Activated CD8-positive, alpha-beta memory T cell treated with anti-CD3 and anti-CD28 coated beads, Interleukin-2, amount 50 U/mL, for 1 hour (primary cell): ENCODE results near the gene RNF38.
"Not testable (repeated sequence)": the region's sequence is repeated elsewhere in the genome, so short reads cannot be mapped to it uniquely, and the experiment has no call there.

Experiments
- DNase-seq: peaks from one replicate; pipeline ENCODE4 v3.0.0-alpha.2; 2020; ENCODE audit errors: extremely low read depth

The RNF38 gene

GRCh38 chr9:36399980-36400331 is at the start of gene RNF38:
Gene RNF38 (minus strand): TSS chr9:36400269. CDS start chr9:36400108, 161 bp downstream.
- DNase-seq = no peak

- DNase-seq = not testable (repeated sequence)
Measured at GRCh38 chr9:36448555-36448954, 48.5 kb upstream of the RNF38 start.

DNA sequence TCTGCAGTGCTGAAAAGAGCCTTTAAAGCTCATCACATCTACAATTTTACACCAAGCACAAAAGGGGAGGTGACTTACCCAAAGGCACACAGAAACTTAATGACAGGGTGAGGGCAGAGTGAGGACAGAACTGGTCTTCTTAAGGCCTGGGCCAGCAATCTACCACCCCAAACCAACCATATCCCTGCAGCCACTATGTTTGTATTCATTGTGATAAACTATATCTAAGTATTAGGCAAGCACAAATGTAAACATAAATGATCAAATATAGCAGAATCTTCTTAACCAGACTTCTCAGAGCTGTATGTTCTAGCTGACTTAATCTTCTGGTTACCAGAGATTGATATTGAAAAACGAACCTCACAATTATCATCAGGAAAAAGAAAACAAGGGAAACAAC is 47.9 kb upstream of the RNF38 start:
- no peak for DNase-seq

DNA sequence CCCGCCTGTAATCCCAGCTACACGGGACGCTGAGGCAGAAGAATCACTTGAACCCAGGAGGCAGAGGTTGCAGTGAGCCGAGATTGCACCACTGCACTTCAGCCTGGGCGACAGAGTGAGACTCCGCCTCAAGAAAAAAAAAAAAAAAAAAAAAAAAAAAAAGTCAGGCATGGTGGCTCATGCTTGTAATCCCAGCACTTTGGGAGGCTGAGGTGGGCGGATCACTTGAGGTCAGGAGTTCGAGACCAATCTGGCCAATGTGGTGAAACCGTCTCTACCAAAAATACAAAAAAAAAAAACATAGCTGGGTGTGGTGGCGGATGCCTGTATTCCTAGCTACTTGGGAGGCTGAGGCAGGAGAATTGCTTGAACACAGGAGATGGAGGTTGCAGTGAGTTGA is 46.6 kb upstream of the RNF38 start:
- not testable (repeated sequence) for DNase-seq

- DNase-seq = no peak
Measured at GRCh38 chr9:36445800-36446361, 45.8 kb upstream of the RNF38 start.

- no peak for DNase-seq
Measured at GRCh38 chr9:36444203-36444602, 44.1 kb upstream of the RNF38 start.

- no peak for DNase-seq
Measured at GRCh38 chr9:36443581-36443980, 43.5 kb upstream of the RNF38 start.

- no peak for DNase-seq
Measured at GRCh38 chr9:36442710-36443109, 42.6 kb upstream of the RNF38 start.

DNA sequence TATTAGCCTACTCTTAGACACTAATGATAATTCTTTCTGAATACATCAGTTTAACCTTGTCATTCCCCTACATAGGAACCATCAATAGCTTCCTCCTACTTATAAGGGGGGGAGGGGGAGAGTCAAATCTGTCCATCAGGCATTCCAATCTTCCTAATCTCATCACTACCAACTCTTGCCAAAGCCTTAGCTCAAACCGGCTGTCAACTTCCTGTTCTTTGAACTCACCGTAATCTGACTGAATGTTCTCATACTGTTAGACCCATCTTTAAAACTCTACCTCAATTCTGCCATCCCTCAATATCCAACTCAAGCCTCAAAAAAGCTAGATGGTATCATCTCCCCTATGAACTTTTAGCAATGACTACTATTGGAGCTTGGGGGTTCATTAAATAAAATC is 41.9 kb upstream of the RNF38 start:
- DNase-seq = no peak

- DNase-seq = no peak
Measured at GRCh38 chr9:36438536-36439236, 38.6 kb upstream of the RNF38 start.

DNA sequence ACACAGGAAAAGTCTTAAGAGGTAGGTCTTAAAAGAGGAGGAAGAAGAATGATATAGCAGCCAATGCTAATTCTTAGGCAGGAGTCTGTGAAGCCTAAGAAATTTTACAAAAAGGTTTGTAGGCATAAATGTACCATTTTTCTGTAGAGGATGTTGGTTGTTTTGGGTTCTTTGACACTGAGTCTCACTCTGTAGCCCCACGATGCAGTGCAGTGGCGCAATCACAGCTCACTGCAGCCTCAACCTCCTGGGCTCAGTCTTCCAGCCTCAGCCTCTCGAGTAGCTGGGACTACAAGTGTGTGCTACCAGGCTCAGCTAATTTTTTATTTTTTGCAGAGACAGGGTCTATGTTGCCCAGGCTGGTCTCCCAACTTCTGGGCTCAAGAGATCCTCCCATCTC is 37.7 kb upstream of the RNF38 start:
- DNase-seq = no peak

- DNase-seq = no peak
Measured at GRCh38 chr9:36436909-36437308, 36.8 kb upstream of the RNF38 start.

DNA sequence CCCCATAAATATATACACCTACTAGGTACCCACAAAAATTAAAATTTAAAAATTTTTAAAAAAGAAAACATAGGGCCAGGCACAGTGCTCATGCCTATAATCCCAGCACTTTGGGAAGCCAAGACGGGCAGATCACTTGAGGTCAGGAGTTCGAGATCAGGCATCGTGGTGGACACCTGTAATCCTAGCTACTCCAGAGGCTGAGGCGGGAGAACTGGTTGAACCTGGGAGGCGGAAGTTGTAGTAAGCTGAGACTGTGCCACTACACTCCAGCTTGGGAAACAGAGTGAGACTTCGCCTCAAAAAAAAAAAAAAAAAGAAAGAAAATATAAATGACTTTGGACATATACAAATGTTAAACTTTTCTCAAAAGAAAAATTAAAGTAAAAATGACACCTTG is 33.3 kb upstream of the RNF38 start:
- DNase-seq = no peak

DNA sequence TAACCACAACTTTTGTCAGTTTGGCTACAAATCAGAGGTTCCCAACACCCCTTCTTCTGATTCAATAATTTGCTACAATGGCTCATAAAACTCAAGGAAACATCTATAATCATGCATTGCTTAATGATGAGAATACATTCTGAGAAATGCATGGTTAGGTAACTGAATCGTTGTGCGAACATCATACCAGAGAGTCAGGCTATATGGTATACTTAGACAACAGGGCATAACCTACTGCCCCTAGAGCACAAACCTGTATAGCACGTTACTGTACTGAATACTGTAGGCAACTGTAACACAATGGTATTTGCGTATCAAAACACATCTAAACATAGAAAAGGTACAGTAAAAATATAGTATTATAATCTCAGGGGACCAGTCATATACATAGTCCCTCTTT is 31.0 kb upstream of the RNF38 start:
- no peak for DNase-seq

GRCh38 chr9:36426945-36427344 is 26.9 kb upstream of the RNF38 start:
- no peak for DNase-seq

DNA sequence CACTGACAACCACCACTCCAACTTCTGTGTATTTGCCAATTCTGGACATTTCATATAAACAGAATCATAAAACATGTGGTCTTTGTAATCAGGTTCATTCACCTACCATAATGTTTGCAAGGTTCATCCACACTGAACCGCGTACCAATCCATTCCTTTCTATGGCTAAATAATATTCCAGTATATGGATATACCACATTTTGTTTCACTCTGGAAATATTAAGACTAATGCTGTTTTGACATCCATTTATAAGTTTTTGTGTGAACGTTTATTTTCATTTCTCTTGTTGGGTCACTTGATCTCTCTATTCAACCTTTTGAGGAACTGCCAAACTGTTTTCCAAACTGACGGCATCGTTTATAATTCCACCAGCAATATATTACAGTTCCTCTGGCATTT is 26.3 kb upstream of the RNF38 start:
- DNase-seq = no peak

DNA sequence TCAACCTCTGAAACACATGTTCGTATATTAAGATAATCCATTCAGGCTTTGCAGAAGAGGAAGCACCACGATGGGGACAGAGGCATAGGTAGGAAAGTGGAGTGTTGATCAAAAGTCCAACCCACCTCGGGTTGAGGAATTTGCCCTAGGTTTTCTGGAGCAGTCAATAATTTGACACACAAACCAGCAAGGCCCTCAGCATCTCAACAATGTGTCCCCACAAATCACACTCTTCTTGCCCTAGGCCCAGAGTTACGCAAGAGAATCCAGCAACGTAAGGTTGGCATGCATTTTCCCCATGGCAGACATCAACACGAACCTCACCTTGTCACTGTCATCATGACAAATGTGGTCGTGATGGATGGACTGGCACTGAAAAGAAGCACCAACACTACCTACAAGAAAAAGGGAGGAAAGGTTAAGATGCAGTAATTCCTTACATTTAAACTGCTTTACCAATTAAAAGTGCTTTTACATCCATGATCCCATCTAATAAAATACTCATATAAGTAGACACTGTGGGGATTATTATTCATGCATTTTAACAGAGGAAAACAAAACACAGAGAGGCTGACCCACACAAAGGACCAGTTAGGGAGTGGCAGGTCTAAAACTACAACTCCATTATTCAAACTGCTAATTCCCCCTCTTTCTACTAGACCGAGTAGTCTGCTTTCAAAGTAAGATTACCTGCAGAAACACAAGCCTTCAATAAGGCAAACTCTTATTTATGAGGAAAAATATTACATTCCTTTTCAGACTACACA is 24.4 kb upstream of the RNF38 start:
- no peak for DNase-seq

DNA sequence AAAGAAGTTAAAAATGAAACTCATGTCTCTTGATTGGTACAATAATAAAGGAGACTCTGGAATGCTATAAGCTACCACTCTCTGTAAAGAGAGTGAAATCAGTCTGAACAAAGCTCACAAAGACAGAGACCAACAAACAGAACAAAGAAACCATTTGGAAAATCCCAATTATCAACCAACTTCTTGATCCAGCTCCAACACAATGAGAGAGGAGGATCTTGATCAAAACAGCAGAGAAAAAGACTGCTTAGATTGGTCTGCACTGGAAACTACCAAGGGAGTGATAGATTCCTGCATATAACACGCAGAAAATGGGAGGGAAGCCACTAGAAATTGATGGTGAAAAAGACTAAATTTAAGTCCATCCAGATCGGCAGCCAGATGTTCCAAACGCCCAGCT is 23.1 kb upstream of the RNF38 start:
- no peak for DNase-seq

DNA sequence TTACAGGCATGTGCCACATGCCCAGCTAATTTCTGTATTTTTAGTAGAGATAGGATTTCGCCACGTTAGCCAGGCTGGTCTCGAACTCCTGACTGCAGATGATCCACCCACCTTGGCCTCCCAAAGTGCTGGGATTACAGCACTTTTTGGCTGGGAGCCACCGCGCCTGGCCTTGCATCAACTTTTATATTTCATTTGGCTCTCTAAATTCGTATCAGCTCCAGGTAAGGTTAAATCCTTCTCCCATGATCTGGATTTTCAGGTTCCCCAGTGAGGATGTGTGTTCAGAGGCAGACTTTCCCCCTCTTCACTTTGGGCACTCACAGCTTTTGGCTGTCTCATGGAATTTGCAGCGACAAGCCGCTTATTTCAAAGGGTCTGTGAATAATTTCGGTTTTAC is 16.8 kb upstream of the RNF38 start:
- no peak for DNase-seq

GRCh38 chr9:36415822-36416525 is 15.9 kb upstream of the RNF38 start:
- DNase-seq = no peak

DNA sequence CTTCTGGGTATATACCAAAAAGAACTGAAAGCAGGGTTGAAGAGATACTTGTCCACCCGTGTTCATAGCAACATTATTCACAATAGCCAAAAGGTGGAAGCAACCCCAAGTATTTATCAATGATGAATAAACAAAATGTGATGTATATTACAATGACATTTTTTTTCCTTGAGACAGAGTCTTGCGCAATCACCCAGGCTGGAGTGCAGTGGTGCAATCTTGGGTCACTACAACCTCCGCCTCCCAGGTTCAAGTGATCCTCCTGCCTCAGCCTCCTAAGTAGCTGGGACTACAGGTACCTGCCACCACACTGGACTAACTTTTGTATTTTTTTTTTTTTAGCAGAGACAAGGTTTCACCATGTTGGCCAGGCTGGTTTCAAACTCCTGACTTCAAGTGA is 11.3 kb upstream of the RNF38 start:
- DNase-seq = not testable (repeated sequence)

- not testable (repeated sequence) for DNase-seq
Measured at GRCh38 chr9:36409076-36409475, 9.0 kb upstream of the RNF38 start.
